Suprapubic skin (tissue), 4 donors: ENCODE data around the gene KLRG1. TPM values are rescaled to one million over a fixed set of nuclear protein-coding genes. Genes with fewer than 3 reads are reported as not detected.

Experiments used
- DNase-seq, 2 donors: peaks; one replicate each; pipeline ENCODE4 v3.0.0-alpha.2; 2019; ENCODE audit warnings: low spot score in 2 of 2
- H3K27ac ChIP-seq: fragments of 200-600 bp; sonication (generic); one replicate; pipeline ENCODE4 v1.5.1; 2019
- H3K27me3 ChIP-seq: fragments of 200-600 bp; sonication (generic); one replicate; pipeline ENCODE4 v1.5.1; 2019
- H3K36me3 ChIP-seq: fragments of 200-600 bp; sonication (generic); one replicate; pipeline ENCODE4 v1.5.1; 2019
- H3K4me1 ChIP-seq: fragments of 200-600 bp; sonication (generic); one replicate; pipeline ENCODE4 v1.5.1; 2019
- H3K4me3 ChIP-seq: fragments of 200-600 bp; sonication (generic); one replicate; pipeline ENCODE4 v1.5.1; 2019; ENCODE audit warnings: mild to moderate bottlenecking
- H3K9me3 ChIP-seq: fragments of 200-600 bp; sonication (generic); one replicate; pipeline ENCODE4 v1.5.1; 2019
- CTCF ChIP-seq, 2 donors: fragments of 200-600 bp in 1 of 2; fragments of 450-650 bp in 1 of 2; sonication (generic) in 1 of 2; IDR thresholded peaks; one replicate each; pipeline ENCODE4 v1.5.1; 2016 to 2019; ENCODE audit warnings: antibody characterized with exemption in 2 of 2, mild to moderate bottlenecking in 1 of 2, moderate library complexity in 1 of 2
- EP300 ChIP-seq: sonication (generic); formaldehyde crosslinking; IDR thresholded peaks from one replicate; pipeline ENCODE4 v1.6.1; 2017; ENCODE audit warnings: antibody characterized with exemption
- POLR2A ChIP-seq, 2 donors: fragments of 450-650 bp; IDR thresholded peaks; one replicate each; pipeline ENCODE4 v1.6.1; 2017; ENCODE audit warnings: antibody characterized with exemption in 2 of 2, mild to moderate bottlenecking in 2 of 2, moderate library complexity in 2 of 2
- POLR2AphosphoS5 ChIP-seq, 3 donors: sonication (generic); formaldehyde crosslinking; IDR thresholded peaks; one replicate each; pipeline ENCODE4 v1.6.1; 2017; ENCODE audit warnings: antibody characterized with exemption in 3 of 3
- WGBS: methylation state at CpG from one replicate; pipeline ENCODE4 v1.1.5; 2018; 5-methylcytosine and 5-hydroxymethylcytosine counted together
- total RNA-seq, 4 donors: library from RNA; depleted of rRNA; stranded (reverse); fragments of >200 nt; gene quantifications; one replicate each; pipeline ENCODE4 v1.1.0, GENCODE V29; 2016

KLRG1 gene
- total RNA-seq, 4 donors from 2014 or later, result 2.4 to 2.5 TPM; not detected in 2

- Histone ChIP-seq H3K4me1 (no peaks in the 10 kb centered on the region), H3K27ac (no peak overlapping the region), H3K27me3 (no peaks in the 10 kb centered on the region), H3K9me3 (no peaks in the 10 kb centered on the region), H3K4me3 (no peak overlapping the region), H3K36me3 (no peaks in the 10 kb centered on the region)
- TF ChIP-seq POLR2A (IDR thresholded peaks at IDR 0.05) (no peak), POLR2AphosphoS5 (IDR thresholded peaks at IDR 0.05) (no peak), EP300 (no peak), CTCF (IDR thresholded peaks at IDR 0.05) (no peak)
- WGBS, result 94% methylated on average over 2 of the region's 2 CpGs
- no peak for DNase-seq
Measured at GRCh38 chr12:9022592-9022991, 33.2 kb downstream of the KLRG1 start.

- H3K4me1 ChIP-seq, result no peaks in the 10 kb centered on the region
- no peak for DNase-seq
- 98% methylated on average over 2 of the region's 2 CpGs for WGBS
- no peak overlapping the region for H3K27ac ChIP-seq
- TF ChIP-seq EP300, result no peak
- TF ChIP-seq POLR2A (IDR thresholded peaks at IDR 0.05), result no peak
- no peak for TF ChIP-seq POLR2AphosphoS5 (IDR thresholded peaks at IDR 0.05)
- TF ChIP-seq CTCF (IDR thresholded peaks at IDR 0.05), result no peak
- H3K36me3 ChIP-seq, result no peaks in the 10 kb centered on the region
- H3K4me3 ChIP-seq, result no peak overlapping the region
- no peaks in the 10 kb centered on the region for H3K27me3 ChIP-seq
- no peaks in the 10 kb centered on the region for H3K9me3 ChIP-seq
Measured at GRCh38 chr12:9024512-9024911, 35.2 kb downstream of the KLRG1 start.

GRCh38 chr12:9027161-9028059 is 38.1 kb downstream of the KLRG1 start:
- Histone ChIP-seq H3K4me1 (no peaks in the 10 kb centered on the region), H3K36me3 (no peaks in the 10 kb centered on the region), H3K9me3 (no peaks in the 10 kb centered on the region), H3K27me3 (no peaks in the 10 kb centered on the region), H3K27ac (no peak overlapping the region), H3K4me3 (no peak overlapping the region)
- no peak for DNase-seq
- TF ChIP-seq POLR2A (IDR thresholded peaks at IDR 0.05), result no peak
- WGBS, result 87% methylated on average over 7 of the region's 7 CpGs

- Histone ChIP-seq H3K9me3 (no peaks in the 10 kb centered on the region), H3K36me3 (no peaks in the 10 kb centered on the region), H3K4me1 (no peaks in the 10 kb centered on the region), H3K27me3 (no peaks in the 10 kb centered on the region), H3K27ac (no peak overlapping the region), H3K4me3 (no peak overlapping the region)
- WGBS, result 61% methylated on average over 2 of the region's 2 CpGs
- TF ChIP-seq EP300, result no peak
- TF ChIP-seq POLR2A (IDR thresholded peaks at IDR 0.05), result no peak
- no peak for TF ChIP-seq CTCF (IDR thresholded peaks at IDR 0.05)
- TF ChIP-seq POLR2AphosphoS5 (IDR thresholded peaks at IDR 0.05), result no peak
- DNase-seq, result no peak
Measured at GRCh38 chr12:9030776-9031175, 41.4 kb downstream of the KLRG1 start.

- no peaks in the 10 kb centered on the region for H3K9me3 ChIP-seq
- 82% methylated on average over 5 of the region's 5 CpGs for WGBS
- no peaks in the 10 kb centered on the region for H3K36me3 ChIP-seq
- no peaks in the 10 kb centered on the region for H3K27me3 ChIP-seq
- no peak overlapping the region for H3K27ac ChIP-seq
- no peak for DNase-seq
- no peak overlapping the region for H3K4me3 ChIP-seq
- H3K4me1 ChIP-seq, result no peaks in the 10 kb centered on the region
- TF ChIP-seq EP300 (no peak), CTCF (IDR thresholded peaks at IDR 0.05) (no peak), POLR2A (IDR thresholded peaks at IDR 0.05) (no peak), POLR2AphosphoS5 (IDR thresholded peaks at IDR 0.05) (no peak)
Measured at GRCh38 chr12:9032202-9032964, 43.0 kb downstream of the KLRG1 start.
